ENCODE measurements around the gene IFITM5. TPM values are rescaled to one million over a fixed set of nuclear protein-coding genes. Genes with fewer than 3 reads are reported as not detected.
A peak's percentile ranks its signal among the peaks of the same experiment; 100 is the strongest.

The IFITM5 gene
- total RNA-seq, 4 donors from 2014 or later: not detected

DNA sequence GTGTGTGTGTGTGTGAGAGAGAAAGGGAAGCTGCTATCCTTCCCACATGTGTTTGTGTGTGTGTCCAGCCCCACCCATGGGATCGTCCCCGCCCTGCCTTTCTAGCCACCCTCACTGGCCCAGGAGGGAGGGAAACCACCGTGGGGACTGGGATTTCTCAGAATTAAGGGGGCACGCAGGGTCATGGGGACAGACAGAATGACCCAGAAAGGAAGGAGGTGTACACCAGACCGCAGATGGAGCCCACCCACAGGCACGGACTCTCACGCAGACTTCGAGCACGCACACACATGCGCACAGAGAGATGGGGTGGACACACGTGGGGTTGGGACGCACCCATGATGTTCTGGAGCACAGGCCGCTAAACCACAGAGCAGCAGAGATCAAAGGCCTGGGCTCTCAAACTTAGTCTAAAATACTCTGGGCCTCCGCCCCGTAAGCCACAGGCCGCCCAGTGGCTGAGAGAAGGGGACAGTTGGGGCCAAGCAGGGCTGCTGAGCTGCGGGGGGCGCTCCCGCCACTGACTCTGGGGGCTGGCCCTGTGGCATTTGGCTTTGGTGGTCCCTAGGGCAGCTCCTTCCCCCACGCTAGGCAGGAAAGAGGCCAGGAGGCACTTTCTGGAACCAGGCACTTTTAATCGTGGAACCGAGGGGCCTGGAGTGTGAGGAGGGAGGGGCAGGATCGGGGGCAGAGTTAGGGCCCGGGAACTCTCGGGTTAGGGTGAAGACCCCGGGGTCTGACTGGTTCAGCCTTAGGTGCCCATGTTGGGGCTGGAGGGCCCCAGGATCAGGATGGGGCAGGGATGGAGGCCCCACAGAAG is 1.5 kb downstream of the IFITM5 start:
- peaks cover 0 to 22% (median 0%) of the 10 kb centered on the region in 3 donors for H3K36me3 ChIP-seq
- TF ChIP-seq, protein P1, sequence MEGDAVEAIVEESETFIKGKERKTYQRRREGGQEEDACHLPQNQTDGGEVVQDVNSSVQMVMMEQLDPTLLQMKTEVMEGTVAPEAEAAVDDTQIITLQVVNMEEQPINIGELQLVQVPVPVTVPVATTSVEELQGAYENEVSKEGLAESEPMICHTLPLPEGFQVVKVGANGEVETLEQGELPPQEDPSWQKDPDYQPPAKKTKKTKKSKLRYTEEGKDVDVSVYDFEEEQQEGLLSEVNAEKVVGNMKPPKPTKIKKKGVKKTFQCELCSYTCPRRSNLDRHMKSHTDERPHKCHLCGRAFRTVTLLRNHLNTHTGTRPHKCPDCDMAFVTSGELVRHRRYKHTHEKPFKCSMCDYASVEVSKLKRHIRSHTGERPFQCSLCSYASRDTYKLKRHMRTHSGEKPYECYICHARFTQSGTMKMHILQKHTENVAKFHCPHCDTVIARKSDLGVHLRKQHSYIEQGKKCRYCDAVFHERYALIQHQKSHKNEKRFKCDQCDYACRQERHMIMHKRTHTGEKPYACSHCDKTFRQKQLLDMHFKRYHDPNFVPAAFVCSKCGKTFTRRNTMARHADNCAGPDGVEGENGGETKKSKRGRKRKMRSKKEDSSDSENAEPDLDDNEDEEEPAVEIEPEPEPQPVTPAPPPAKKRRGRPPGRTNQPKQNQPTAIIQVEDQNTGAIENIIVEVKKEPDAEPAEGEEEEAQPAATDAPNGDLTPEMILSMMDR (IDR thresholded peaks at IDR 0.05): no peak
- no peak for TF ChIP-seq POLR2A (IDR thresholded peaks at IDR 0.05)
- intact Hi-C loops (cut with DNase I): no loop called here
- WGBS, 2 donors: 42 to 50% methylated on average over 19 to 23 of the region's 26 CpGs
- no peaks in the 10 kb centered on the region for H3K9me3 ChIP-seq
- peaks cover 3 to 28% (median 16%) of the 10 kb centered on the region in 3 donors for H3K4me1 ChIP-seq
- H3K4me3 ChIP-seq: no peak overlapping the region
- DNase-seq: no peak
- peaks cover 0 to 59% (median 8%) of the 10 kb centered on the region in 4 donors for H3K27me3 ChIP-seq
- H3K27ac ChIP-seq: peak overlapping the region in 2 of 4 donors; percentile 25 to 40

GRCh38 chr11:297051-297585 is 2.2 kb downstream of the IFITM5 start:
- TF ChIP-seq, protein P1 (IDR thresholded peaks at IDR 0.05): no peak
- no peak for TF ChIP-seq POLR2A (IDR thresholded peaks at IDR 0.05)
- Histone ChIP-seq H3K4me1 (peaks cover 3 to 28% (median 16%) of the 10 kb centered on the region in 3 donors), H3K36me3 (peaks cover 0 to 29% (median 0%) of the 10 kb centered on the region in 3 donors), H3K27ac (peak overlapping the region in 1 of 4 donors; percentile 40), H3K4me3 (no peak overlapping the region), H3K27me3 (peaks cover 0 to 59% (median 8%) of the 10 kb centered on the region in 4 donors), H3K9me3 (no peaks in the 10 kb centered on the region)
- no peak for DNase-seq
- WGBS, 2 donors: 67 to 68% methylated on average over 3 of the region's 13 CpGs
- intact Hi-C loops (cut with DNase I): no loop called here

DNA sequence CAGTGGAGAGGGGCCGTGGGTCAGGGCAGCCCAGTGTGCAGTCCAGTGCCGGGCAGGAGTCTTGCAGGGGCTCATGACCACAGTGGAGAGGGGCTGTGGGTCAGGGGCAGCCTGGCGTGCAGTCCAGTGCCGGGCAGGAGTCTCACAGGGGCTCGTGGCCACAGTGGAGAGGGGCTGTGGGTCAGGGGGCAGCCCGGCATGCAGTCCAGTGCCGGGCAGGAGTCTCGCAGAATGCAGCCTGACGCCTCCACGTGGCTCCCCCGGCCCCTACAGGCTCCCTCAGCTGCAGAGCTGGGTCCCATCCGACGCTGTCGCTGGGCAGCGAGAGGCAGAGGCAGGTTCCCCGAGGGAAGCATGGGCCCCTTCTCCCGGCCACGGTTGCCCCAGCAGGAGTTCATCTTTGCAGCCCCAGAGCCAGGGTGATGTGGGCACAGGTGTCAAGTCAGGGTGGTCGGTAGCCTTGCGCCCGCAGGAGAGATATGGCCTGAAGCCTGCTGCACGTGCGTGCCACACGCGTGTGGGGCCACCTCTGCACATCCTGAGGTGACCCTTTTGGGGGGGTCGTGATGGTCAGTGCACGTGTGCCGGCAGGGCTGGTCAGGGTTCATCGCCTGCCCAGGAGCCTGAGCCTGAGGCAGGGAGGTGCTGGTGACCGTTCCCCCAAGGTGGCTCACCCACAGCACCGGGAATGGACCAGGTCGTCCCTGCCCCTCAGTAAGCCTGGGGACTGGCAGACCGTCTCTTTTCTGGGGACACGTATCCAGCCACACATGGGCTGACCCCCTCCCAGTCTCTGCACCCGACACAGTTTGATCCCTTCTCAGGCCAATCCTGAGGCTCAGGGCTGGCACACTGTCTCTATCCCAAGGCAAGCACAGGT is 2.9 kb downstream of the IFITM5 start:
- intact Hi-C loops (cut with DNase I): no loop called here
- no peak for DNase-seq
- Histone ChIP-seq H3K27me3 (peaks cover 0 to 59% (median 8%) of the 10 kb centered on the region in 4 donors), H3K9me3 (no peaks in the 10 kb centered on the region), H3K36me3 (peaks cover 0 to 32% (median 0%) of the 10 kb centered on the region in 3 donors), H3K27ac (no peak overlapping the region), H3K4me3 (no peak overlapping the region), H3K4me1 (peaks cover 3 to 28% (median 16%) of the 10 kb centered on the region in 3 donors)
- TF ChIP-seq POLR2A (IDR thresholded peaks at IDR 0.05): no peak
- TF ChIP-seq, protein P1 (IDR thresholded peaks at IDR 0.05): no peak
- 52 to 72% methylated on average over 5 to 13 of the region's 35 CpGs for WGBS, 2 donors

DNA sequence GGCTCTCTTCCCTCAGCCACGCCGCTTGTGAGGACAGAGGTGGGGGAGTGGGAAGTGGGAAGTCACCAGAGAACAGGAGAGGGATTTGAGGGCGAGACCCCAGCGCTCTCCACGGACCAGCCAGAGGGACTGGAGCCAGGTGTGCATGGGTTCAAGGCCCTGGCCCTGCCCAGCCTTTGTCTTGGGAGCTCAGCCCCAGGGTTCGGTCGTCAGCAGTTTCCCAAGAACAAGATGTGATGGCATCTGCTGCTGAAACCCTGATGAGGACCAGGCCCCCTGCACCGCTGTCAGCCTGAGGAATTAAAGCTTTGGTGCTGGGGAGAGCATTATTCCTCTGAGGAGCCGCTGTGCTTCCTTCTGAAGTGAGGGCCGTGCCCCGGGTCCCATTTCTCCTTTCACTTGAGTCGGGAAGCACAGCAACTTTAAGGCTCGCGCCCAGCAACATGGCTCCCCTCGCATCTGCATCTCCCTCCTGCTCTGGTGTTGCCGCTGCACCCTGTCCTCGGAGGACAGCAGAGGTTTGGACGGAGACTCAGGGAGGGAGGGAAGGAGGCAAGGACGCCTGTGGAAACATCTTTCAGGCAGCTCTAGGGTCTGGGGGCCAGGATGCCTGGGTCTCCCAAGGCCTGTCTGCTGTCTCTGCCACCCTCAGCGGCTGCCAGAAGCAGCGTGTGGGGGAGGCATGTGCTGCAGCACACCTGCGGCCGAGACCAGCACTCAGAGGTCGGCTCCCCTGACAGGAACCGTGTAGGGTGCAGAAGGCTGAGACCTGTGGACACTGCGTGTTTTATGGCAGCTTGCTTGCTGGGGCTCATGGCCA is 3.8 kb downstream of the IFITM5 start:
- TF ChIP-seq, protein P1 (IDR thresholded peaks at IDR 0.05): no peak
- TF ChIP-seq POLR2A (IDR thresholded peaks at IDR 0.05): no peak
- no peak for DNase-seq

More for the DNA sequence above, 3.8 kb downstream of the IFITM5 start:
- 71 to 76% methylated on average over 7 to 13 of the region's 26 CpGs for WGBS, 2 donors
- no peak overlapping the region for H3K4me3 ChIP-seq
- H3K9me3 ChIP-seq: no peaks in the 10 kb centered on the region
- peaks cover 0 to 51% (median 8%) of the 10 kb centered on the region in 4 donors for H3K27me3 ChIP-seq
- intact Hi-C loops (cut with DNase I): no loop called here
- H3K27ac ChIP-seq: no peak overlapping the region
- H3K4me1 ChIP-seq: peaks cover 3 to 28% (median 16%) of the 10 kb centered on the region in 3 donors
- peaks cover 0 to 32% (median 0%) of the 10 kb centered on the region in 3 donors for H3K36me3 ChIP-seq
